GM18951 (cell line): ENCODE measurements around the gene MAPK14.

Experiments used
- POLR2A ChIP-seq: IDR thresholded peaks from 4 replicates; pipeline ENCODE4 v1.6.1; 2011; ENCODE audit warnings: mild to moderate bottlenecking; ENCODE audit not compliant: insufficient read length, insufficient read depth; ENCODE audit errors: extremely low read depth
- in situ Hi-C: fragments of 300-500 bp; cut with MboI; formaldehyde crosslinking; loops from one replicate; pipeline ENCODE4 v1.12.0; 2022; ENCODE audit warnings: low sequenced_read_pairs, mixed read lengths, inconsistent platforms; ENCODE audit not compliant: unreplicated experiment

The MAPK14 gene

DNA sequence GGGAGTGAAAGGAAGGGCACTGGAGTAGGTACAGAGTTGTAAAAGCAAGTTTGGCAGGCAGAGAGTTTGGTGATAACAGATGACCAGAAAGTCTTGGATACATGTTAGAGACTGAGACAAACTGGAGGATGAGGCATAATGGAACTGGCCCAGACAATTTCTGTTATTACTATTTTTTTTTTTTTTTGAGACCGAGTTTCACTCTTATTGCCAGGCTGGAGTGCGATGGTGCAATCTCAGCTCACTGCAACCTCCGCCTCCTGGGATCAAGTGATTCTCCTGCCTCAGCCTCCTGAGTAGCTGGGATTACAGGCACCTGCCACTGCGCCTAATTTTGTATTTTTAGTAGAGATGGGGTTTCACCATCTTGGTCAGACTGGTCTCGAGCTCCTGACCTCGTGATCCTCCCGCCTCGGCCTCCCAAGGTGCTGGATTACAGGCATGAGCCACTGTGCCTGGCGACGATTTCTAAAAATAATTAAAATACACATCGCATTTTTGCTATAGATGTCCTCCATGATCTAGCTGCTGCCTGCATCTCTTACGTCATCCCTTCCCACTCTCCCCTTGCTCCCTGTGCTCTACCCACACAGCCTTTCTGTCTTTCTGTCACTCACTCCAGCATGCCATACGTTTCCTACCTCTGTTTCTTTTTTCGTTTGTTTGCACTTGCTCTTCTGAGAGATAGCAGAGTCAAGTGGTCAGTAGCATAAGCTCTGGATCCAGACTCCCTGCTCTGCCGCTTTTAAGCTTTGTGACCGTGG is 23.5 kb downstream of the MAPK14 start:
- in situ Hi-C loops = no loop called here

GRCh38 chr6:36052097-36052496 is 24.5 kb downstream of the MAPK14 start:
- in situ Hi-C loops = no loop called here
- no peak for TF ChIP-seq POLR2A

More for the DNA sequence above, 23.5 kb downstream of the MAPK14 start:
- TF ChIP-seq POLR2A = no peak

GRCh38 chr6:36053878-36054277 is 26.3 kb downstream of the MAPK14 start:
- in situ Hi-C loops = no loop called here
- TF ChIP-seq POLR2A = no peak

- in situ Hi-C loops = no loop called here
- no peak for TF ChIP-seq POLR2A
These were observed 26.8 kb downstream of the MAPK14 start for GRCh38 chr6:36054415-36054814.

- in situ Hi-C loops = no loop called here
- no peak for TF ChIP-seq POLR2A
These were observed 27.3 kb downstream of the MAPK14 start for GRCh38 chr6:36054956-36055355.

DNA sequence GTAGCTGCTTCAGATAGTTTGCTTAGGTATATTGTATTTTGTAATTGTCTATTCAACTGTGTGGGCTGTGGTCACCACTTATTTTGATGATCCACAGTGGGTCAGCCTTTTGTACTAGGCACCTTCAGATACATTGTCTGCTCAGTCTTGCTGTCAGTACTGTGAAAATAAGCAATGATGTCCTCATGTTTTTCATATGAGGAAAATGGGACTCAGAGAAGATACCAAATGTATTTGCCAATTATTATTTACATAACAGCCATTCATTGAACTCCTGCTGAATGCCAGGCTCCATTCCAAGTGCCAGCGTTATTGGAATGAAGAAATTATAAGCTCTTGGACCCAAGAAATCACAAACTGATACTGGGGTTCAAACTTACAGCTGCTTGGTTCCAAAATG is 28.6 kb downstream of the MAPK14 start:
- in situ Hi-C loops = no loop called here
- no peak for TF ChIP-seq POLR2A

- no peak for TF ChIP-seq POLR2A
- in situ Hi-C loops = no loop called here
These were observed 33.6 kb downstream of the MAPK14 start for GRCh38 chr6:36061236-36061635.

GRCh38 chr6:36062247-36062646 is 34.6 kb downstream of the MAPK14 start:
- TF ChIP-seq POLR2A = no peak
- in situ Hi-C loops = no loop called here

- no peak for TF ChIP-seq POLR2A
- in situ Hi-C loops = no loop called here
These were observed 35.9 kb downstream of the MAPK14 start for GRCh38 chr6:36063318-36064060.

GRCh38 chr6:36064770-36065396 is 37.3 kb downstream of the MAPK14 start:
- TF ChIP-seq POLR2A = no peak
- in situ Hi-C loops = no loop called here

GRCh38 chr6:36065916-36066315 is 38.3 kb downstream of the MAPK14 start:
- no peak for TF ChIP-seq POLR2A
- in situ Hi-C loops = no loop called here

DNA sequence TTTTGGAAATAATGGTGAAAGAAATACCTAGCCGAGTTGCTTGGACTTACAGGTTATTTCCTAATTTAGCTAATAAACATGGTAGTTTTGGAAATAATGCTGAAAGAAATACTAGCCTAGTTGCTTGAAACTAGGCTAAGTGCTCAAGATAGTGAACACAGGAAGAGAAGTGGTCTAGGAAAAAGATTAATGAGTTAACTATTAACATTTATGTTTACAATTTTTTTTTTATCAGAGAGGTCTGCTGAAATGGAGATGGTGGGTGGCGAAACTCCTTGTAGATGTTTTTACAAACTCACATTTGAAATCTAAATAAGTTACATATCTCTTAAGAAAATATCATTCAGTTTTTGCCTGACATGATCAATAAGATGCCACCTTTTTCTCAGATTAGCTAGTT is 39.2 kb downstream of the MAPK14 start:
- in situ Hi-C loops = no loop called here
- no peak for TF ChIP-seq POLR2A

GRCh38 chr6:36067374-36068011 is 39.9 kb downstream of the MAPK14 start:
- in situ Hi-C loops = no loop called here
- TF ChIP-seq POLR2A = no peak

DNA sequence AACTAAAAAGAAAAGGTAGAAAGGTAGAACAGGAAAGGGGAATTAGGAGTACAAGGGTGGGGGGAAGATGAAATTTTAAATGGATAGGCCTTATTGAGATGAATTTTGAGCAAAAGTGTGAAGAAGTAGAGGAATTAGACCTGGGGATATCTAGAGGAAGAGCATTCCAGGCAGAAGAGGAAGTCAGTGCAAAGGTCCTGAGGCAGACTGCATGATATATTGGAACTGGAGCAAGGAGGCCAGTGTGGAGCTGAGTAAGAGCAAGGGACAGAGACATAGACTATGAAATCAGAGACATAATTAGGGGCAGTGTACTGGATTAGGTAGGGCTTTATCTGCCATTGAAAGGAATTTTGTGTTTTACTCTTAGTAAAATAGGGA is 40.4 kb downstream of the MAPK14 start:
- in situ Hi-C loops = no loop called here
- no peak for TF ChIP-seq POLR2A

DNA sequence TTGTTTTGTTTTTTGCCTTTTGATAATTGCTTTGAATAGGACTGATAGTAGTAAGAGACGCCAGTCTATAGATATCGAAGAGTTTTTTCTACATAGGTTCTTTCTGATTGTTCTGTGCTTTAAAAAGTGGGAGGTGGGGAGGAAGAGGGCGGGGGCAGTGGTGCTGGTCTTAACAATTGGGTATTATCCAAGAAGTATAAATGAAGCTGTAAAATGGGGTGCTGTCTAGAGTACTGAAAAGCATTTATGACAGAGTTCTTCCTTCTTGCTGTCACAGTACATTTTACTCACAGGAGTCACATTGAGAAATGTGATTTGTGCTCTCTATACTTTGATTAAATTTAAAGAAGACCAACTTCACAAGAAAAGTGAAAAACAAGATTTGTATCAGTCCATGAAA is 41.0 kb downstream of the MAPK14 start:
- in situ Hi-C loops = no loop called here
- no peak for TF ChIP-seq POLR2A
